Large intestine (tissue), 12 donors: ENCODE data around the gene SETDB2. TPM values are rescaled to one million over a fixed set of nuclear protein-coding genes. Genes with fewer than 3 reads are reported as not detected.

Source experiments
- DNase-seq, 2 donors: peaks; one replicate each; pipeline versions ENCODE4 v3.0.0 to v3.0.0-alpha.2; 2013
- H3K27ac ChIP-seq: one replicate; pipeline ENCODE4 v1.5.1; 2013; ENCODE audit warnings: low read length
- H3K27me3 ChIP-seq: 2 replicates; pipeline ENCODE4 v1.6.1; 2013; ENCODE audit warnings: low read length; ENCODE audit not compliant: control insufficient read depth, insufficient read depth
- H3K36me3 ChIP-seq: 2 replicates; pipeline ENCODE4 v1.6.1; 2013; ENCODE audit warnings: low read length; ENCODE audit not compliant: control insufficient read depth, insufficient read depth
- H3K4me1 ChIP-seq: one replicate; pipeline ENCODE4 v1.6.1; 2013; ENCODE audit warnings: low read length; ENCODE audit not compliant: control insufficient read depth, insufficient read depth
- H3K4me3 ChIP-seq: one replicate; pipeline ENCODE4 v1.5.1; 2013; ENCODE audit warnings: low read length
- H3K9me3 ChIP-seq: one replicate; pipeline ENCODE4 v1.6.1; 2013; ENCODE audit warnings: mild to moderate bottlenecking, low read depth, low read length, moderate library complexity; ENCODE audit not compliant: control insufficient read depth
- WGBS: methylation state at CpG from one replicate; pipeline ENCODE4 v1.1.5; 2013; ENCODE audit warnings: low lambda C conversion rate; ENCODE audit not compliant: insufficient coverage; 5-methylcytosine and 5-hydroxymethylcytosine counted together
- long read RNA-seq, 11 donors: transcript quantifications; one replicate each; lab custom pipeline, GENCODE V29; 2026
- polyA plus RNA-seq: library from polyadenylated mRNA; unstranded; fragments of 120-200 nt; gene quantifications from one replicate; pipeline ENCODE4 v1.2.1, GENCODE V29; 2013

Gene SETDB2, protein sequence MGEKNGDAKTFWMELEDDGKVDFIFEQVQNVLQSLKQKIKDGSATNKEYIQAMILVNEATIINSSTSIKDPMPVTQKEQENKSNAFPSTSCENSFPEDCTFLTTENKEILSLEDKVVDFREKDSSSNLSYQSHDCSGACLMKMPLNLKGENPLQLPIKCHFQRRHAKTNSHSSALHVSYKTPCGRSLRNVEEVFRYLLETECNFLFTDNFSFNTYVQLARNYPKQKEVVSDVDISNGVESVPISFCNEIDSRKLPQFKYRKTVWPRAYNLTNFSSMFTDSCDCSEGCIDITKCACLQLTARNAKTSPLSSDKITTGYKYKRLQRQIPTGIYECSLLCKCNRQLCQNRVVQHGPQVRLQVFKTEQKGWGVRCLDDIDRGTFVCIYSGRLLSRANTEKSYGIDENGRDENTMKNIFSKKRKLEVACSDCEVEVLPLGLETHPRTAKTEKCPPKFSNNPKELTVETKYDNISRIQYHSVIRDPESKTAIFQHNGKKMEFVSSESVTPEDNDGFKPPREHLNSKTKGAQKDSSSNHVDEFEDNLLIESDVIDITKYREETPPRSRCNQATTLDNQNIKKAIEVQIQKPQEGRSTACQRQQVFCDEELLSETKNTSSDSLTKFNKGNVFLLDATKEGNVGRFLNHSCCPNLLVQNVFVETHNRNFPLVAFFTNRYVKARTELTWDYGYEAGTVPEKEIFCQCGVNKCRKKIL
- 13.6 TPM for polyA plus RNA-seq
- long read RNA-seq, donor 1, result 0 reads
- long read RNA-seq, donor 2, result 0 reads
- long read RNA-seq, donor 3, result 0 reads
- long read RNA-seq, donor 4, result 0 reads
- long read RNA-seq, donor 5, result 0 reads
- long read RNA-seq, donor 6, result 0 reads
- long read RNA-seq, donor 7, result 0 reads
- long read RNA-seq, donor 8, result 0 reads
- long read RNA-seq, donor 9, result 0 reads
- long read RNA-seq, donor 10, result 0 reads
- long read RNA-seq, donor 11, result 0 reads

DNA sequence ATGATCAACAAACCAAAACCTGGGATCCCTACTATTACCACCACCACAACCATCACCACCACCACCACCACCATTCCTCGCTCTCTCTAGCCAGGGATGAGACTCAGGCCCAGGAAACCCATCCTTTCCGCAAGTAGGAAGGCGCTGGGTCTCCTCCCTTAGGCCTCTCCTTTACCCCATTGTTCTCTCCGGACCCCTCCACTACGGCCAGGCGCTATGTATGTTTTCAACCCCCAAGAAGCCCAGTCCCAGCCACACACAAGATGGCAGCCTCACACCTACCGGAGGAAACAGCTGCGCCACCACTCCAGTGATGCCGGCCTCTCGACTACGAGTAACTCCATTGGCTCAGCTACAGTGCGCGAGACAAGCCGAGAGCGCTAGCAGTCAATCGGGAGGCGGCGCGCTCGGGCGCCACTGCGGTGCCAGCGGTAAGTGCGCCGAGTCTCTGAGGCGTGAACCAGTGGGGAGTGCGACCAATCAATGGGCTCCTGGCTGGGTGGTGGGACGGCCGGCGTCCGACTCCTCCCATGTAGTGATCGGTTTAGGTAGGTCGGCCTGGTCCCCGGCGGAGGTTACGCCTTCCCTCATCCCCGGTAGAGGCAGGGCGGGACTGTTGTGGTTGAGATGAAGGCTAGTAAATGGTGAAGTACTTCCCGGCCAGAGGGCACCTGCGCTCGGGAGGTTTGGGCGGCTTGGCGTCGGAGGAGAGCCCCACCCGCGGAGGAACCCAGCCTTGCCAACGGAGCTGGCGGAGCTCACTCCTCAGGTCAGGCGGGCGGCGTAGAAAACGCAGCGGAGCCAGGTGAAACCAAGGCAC lies at the start of gene SETDB2, which contains the start of gene CAB39L:
TSS of gene SETDB2 (plus strand) at position 571 of the 820 bp plus-strand sequence. CDS start 7,620 bp downstream, outside the sequence.
TSS of gene CAB39L (minus strand) at position 361 of the 820 bp plus-strand sequence. CDS start 61,154 bp downstream, outside the sequence.
- DNase-seq, result peak; percentile 99 to 100
- Histone ChIP-seq H3K27ac (peak within 1 kb of the TSS; percentile 96), H3K27me3 (no peaks in the 10 kb centered on the region), H3K4me1 (peaks cover 2% of the 10 kb centered on the region), H3K4me3 (peak within 1 kb of the TSS; percentile 80), H3K36me3 (no peaks in the 10 kb centered on the region), H3K9me3 (no peaks in the 10 kb centered on the region)
- WGBS, result no CpG with 5 or more reads among the region's 53 CpGs

DNA sequence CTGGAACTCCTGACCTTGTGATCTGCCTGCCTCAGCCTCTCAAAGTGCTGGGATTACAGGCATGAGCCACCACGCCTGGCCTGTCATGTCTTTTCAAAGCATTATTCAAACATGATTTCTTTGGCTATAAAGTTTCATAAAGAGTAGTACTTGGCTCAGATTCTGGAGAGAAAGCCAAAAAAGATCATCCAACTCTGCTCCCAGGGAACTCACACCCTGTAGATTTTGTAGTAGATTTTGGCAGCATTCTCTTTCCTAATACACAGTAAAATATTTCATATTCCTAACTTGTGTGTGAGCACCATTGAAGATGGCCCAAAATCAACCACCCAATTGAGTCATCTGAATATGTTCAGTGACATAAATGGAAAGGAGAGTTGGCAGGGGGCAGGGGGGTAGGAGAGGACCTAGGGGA lies 48.6 kb upstream of the SETDB2 start:
- Histone ChIP-seq H3K27me3 (no peaks in the 10 kb centered on the region), H3K36me3 (no peaks in the 10 kb centered on the region), H3K4me1 (no peaks in the 10 kb centered on the region), H3K27ac (no peak overlapping the region), H3K4me3 (no peak overlapping the region), H3K9me3 (peaks cover 6% of the 10 kb centered on the region)
- DNase-seq, result no peak
- no CpG with 5 or more reads among the region's 1 CpG for WGBS

DNA sequence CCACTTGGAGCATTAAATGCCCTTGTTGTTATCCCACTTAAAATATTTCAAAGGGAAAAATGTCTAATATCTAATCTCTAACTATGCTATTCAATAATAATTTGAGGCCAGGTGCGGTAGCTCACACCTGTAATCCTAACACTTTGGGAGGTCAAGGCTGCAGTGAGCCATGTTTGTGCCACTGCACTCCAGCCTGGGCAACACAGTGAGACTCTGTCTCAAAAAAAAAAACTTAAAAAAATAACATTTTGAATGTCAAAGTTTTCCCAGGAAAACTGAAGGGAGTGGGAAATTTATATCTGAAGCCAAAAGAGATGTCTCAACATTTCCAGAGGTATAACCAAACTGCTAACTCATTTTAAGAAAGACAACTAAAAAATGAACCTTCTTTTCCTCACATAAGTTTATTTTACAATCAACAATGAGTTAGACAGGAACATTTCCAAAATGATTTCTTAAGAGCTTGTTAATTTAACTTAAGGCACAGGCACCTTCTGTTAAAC lies 48.1 kb upstream of the SETDB2 start:
- no CpG with 5 or more reads among the region's 1 CpG for WGBS
- Histone ChIP-seq H3K9me3 (peaks cover 6% of the 10 kb centered on the region), H3K27me3 (no peaks in the 10 kb centered on the region), H3K4me1 (peaks cover 2% of the 10 kb centered on the region), H3K27ac (no peak overlapping the region), H3K4me3 (no peak overlapping the region), H3K36me3 (no peaks in the 10 kb centered on the region)
- no peak for DNase-seq

DNA sequence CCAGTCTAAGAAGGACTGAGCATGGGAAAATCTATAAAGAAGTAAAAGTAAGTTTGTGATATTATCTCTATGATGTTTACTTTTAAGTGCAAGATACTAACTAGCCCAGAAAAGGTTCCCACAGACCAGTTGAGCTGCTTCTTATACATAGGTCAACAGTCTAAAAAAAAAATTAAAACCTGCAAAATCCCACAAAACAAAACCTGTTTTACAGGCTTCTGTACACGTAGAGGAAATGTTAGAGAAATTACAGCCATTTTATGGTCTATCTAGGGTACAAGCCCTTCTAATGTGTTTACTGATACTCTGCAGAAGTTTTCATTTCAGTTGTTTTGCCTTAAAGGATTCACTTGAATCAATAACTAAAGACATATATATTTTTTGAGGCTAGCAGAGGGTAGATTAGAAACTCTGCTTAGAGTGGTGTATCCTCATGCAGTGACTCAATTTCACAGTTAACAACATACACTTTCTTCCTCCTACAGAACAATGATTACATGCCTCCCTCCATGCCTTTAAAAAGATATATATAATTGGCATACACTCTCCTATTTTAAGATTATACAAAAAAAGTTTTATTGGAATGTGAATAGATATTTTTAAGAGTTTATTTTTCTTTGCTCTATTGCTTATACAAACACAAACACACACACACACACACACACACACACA lies 44.1 kb upstream of the SETDB2 start:
- Histone ChIP-seq H3K27me3 (no peaks in the 10 kb centered on the region), H3K4me1 (peaks cover 5% of the 10 kb centered on the region), H3K36me3 (no peaks in the 10 kb centered on the region), H3K4me3 (no peak overlapping the region), H3K27ac (no peak overlapping the region), H3K9me3 (peaks cover 7% of the 10 kb centered on the region)
- DNase-seq, result peak in 1 of 2 donors; percentile 44
- WGBS, result no CpG with 5 or more reads among the region's 1 CpG

DNA sequence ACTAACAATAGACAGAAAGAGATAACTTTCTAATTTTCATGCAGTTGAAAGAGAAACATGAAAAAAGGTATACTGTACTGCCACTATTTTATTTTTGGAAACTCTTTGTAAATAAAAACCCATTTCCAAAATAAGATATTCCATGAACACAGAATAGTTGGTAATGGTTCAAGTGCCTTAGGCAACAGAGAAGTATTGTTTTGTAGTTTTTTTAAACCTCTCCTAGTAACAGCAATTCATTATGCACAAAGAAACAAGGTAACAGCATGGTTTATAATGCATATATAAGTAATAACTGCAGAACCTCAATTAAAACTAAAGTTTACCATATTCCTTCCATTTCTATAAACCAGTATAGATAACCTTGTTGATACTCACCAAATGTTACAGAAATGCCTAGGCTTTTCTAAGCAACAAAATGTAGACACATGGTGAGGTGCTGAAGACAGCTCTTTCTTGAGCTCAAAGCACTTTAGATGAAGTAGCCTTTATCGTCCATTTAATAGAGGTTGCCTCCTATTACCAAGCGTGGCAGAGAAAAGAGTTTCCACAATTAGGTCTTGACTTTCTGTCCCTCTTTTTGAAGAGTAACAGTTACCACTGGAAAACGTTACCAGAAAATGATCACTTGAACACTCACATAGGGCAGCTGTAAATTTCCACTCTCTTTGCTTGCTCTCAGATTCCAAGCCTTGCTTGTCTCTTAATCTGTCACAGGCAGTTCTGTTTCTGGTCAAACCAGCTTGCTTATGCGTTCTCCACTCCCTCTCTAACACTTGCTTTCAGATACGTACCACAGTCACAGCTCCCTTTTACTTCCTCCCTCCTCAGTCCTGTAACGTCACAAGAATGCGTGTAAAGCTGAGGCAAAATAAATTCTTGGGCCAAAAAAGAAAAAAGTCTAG lies 43.1 kb upstream of the SETDB2 start:
- DNase-seq, result peak; percentile 39 to 68
- Histone ChIP-seq H3K9me3 (peaks cover 12% of the 10 kb centered on the region), H3K36me3 (no peaks in the 10 kb centered on the region), H3K4me1 (peaks cover 5% of the 10 kb centered on the region), H3K4me3 (no peak overlapping the region), H3K27me3 (no peaks in the 10 kb centered on the region), H3K27ac (peak overlapping the region; percentile 54)
- WGBS, result 16% methylated on average over 5 of the region's 7 CpGs

DNA sequence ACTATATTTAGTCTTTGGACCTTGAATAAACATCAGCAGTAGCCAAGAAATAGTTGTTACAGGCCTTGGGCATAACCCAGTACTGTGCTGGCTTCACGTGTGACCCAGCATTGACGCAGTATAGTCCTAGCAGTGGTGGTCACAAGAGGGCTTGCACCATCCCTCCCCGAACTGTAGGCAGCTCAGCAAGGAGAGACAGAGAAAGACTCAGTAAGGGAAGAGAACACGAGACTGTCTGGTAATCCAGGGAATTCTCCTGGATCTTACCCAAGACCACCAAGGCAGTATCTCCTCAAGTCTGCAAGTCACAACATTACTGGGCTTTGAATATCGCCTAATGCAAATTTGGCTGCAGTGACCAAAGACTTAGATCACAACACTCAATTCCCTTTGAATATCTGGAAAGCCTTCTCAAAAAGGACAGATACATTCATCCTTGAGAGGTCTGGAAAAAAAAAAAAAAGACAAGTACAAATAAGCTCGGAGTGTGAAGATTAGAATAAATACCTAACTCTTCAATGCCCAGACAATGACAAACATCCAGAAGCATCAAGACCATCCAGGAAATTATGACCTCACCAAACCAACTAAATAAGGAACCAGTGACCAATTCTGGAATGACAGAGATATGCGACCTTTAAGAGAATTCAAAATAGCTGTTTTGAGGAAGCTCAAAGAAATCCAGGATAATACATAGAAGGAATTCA lies 39.9 kb upstream of the SETDB2 start:
- Histone ChIP-seq H3K27ac (no peak overlapping the region), H3K4me3 (no peak overlapping the region), H3K27me3 (no peaks in the 10 kb centered on the region), H3K9me3 (peaks cover 18% of the 10 kb centered on the region), H3K36me3 (no peaks in the 10 kb centered on the region), H3K4me1 (peaks cover 5% of the 10 kb centered on the region)
- DNase-seq, result no peak
- WGBS, result no CpG with 5 or more reads among the region's 7 CpGs

DNA sequence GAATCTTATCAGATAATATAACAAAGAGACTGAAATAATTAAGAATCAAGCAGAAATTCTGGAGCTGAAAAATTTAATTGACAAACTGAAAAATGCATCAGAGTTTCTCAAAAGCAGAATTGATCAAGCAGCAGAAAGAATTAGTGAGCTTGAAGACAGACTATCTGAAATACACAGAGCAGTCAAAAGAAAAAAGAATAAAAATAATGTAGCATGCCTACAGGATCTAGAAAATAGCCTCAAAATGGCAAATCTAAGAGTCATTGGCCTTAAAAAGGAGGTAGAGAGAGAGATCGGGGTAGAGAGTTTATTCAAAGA lies 39.4 kb upstream of the SETDB2 start:
- Histone ChIP-seq H3K27ac (no peak overlapping the region), H3K4me1 (peaks cover 5% of the 10 kb centered on the region), H3K9me3 (peaks cover 18% of the 10 kb centered on the region), H3K36me3 (no peaks in the 10 kb centered on the region), H3K4me3 (no peak overlapping the region), H3K27me3 (no peaks in the 10 kb centered on the region)
- no peak for DNase-seq
- WGBS, result no CpG with 5 or more reads among the region's 1 CpG

DNA sequence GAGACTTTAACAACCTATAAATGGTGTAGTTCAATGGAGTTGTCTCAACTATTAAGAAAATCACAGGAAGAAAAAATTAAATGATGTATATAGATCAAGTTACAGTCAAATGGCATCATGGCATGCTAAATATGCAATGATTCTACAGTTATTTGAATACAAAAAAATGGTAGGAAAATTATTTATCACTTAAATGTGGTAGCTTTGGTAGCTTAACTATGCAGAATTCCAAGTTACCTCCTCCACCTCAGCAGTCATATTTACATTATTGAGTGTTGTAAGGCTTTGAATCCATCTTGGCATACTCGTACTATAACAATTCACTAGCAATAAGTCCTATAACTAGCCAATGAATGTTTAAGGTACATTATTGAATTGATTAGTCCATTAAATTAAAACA lies 37.0 kb upstream of the SETDB2 start:
- Histone ChIP-seq H3K4me1 (no peaks in the 10 kb centered on the region), H3K9me3 (peaks cover 18% of the 10 kb centered on the region), H3K36me3 (no peaks in the 10 kb centered on the region), H3K27ac (no peak overlapping the region), H3K27me3 (no peaks in the 10 kb centered on the region), H3K4me3 (no peak overlapping the region)
- 100% methylated on average over 1 of the region's 1 CpG for WGBS
- DNase-seq, result no peak
